ENCODE results near the gene ABHD18.

DNA sequence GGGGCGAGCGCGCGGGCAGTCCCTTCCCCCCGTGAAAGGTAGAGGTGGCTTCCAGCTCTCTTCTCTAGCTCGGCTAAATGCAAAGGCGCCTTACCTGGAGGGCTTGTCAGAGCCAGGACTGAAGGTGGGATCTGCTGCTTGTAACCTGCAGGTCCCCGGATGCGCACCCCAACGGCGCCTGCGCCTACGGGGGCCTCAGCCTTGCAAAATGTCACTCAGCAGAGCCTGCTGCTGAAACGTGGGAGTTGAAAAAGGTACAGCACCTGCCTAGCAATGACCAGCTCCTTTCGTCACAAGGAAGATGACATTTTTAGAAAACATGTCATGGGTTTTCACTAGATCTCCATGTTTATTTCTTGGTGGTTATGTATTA lies 583 bp downstream of the ABHD18 start:
- TF ChIP-seq, protein P1, sequence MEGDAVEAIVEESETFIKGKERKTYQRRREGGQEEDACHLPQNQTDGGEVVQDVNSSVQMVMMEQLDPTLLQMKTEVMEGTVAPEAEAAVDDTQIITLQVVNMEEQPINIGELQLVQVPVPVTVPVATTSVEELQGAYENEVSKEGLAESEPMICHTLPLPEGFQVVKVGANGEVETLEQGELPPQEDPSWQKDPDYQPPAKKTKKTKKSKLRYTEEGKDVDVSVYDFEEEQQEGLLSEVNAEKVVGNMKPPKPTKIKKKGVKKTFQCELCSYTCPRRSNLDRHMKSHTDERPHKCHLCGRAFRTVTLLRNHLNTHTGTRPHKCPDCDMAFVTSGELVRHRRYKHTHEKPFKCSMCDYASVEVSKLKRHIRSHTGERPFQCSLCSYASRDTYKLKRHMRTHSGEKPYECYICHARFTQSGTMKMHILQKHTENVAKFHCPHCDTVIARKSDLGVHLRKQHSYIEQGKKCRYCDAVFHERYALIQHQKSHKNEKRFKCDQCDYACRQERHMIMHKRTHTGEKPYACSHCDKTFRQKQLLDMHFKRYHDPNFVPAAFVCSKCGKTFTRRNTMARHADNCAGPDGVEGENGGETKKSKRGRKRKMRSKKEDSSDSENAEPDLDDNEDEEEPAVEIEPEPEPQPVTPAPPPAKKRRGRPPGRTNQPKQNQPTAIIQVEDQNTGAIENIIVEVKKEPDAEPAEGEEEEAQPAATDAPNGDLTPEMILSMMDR (conservative IDR thresholded peaks at IDR 0.05; ENCODE audit: low read depth, low read length), result no peak
- TF ChIP-seq EZH2 (IDR thresholded peaks at IDR 0.05; ENCODE audit: borderline replicate concordance, low read depth, low read length, poor library complexity, severe bottlenecking), result no peak

Data from A673 (cell line).